Measurements from ENCODE around the gene LYPD6B.

Gene LYPD6B

DNA sequence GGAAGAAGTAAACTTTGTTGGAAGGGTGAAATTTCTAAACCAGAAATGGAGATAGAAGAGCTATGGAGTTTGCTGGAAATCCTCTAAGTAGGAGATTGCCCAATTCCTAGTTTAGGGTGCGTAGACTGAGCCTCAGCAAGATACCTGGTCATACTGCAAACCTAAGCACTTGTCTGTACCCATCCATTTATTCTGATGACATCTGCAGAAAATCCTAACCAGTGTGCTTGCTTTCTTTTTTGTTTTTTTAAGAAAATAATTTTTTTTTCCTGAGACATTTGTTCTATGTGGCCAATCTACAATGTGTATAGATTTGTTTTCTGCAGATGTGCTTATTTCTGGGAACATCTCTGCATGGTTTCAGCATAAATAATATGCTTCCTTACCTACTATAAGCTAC, 144.7 kb downstream of the LYPD6B start:
- no peak for DNase-seq
- Histone ChIP-seq H3K4me1 (no peaks in the 10 kb centered on the region), H3K36me3 (no peaks in the 10 kb centered on the region), H3K4me3 (ENCODE audit: low read depth, low read length) (no peak overlapping the region), H3K9me3 (no peaks in the 10 kb centered on the region), H3K27me3 (no peaks in the 10 kb centered on the region)
- TF ChIP-seq, protein P1, sequence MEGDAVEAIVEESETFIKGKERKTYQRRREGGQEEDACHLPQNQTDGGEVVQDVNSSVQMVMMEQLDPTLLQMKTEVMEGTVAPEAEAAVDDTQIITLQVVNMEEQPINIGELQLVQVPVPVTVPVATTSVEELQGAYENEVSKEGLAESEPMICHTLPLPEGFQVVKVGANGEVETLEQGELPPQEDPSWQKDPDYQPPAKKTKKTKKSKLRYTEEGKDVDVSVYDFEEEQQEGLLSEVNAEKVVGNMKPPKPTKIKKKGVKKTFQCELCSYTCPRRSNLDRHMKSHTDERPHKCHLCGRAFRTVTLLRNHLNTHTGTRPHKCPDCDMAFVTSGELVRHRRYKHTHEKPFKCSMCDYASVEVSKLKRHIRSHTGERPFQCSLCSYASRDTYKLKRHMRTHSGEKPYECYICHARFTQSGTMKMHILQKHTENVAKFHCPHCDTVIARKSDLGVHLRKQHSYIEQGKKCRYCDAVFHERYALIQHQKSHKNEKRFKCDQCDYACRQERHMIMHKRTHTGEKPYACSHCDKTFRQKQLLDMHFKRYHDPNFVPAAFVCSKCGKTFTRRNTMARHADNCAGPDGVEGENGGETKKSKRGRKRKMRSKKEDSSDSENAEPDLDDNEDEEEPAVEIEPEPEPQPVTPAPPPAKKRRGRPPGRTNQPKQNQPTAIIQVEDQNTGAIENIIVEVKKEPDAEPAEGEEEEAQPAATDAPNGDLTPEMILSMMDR (IDR thresholded peaks at IDR 0.05; ENCODE audit: low read depth, low read length), result no peak

DNA sequence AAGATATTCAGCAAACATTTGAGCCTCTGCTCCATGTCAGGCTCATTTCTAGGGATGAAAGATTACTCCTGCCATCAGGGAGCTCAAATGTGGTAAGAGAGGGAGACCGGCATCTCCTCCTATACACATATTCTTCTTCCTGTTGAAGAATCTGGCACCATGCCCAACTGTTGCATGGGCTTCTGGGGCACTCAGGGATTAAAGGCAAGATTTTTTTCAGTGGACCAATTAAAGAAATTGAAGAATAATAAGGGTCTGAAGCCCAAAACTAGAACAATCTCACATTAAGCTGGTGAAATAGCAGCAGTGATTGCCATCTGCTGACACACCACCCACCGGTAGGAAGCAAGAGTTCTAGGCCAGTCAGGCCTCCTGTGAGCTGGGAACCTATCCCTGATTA, 146.5 kb downstream of the LYPD6B start:
- Histone ChIP-seq H3K4me3 (ENCODE audit: low read depth, low read length) (no peak overlapping the region), H3K27me3 (no peaks in the 10 kb centered on the region), H3K9me3 (no peaks in the 10 kb centered on the region), H3K4me1 (no peaks in the 10 kb centered on the region), H3K36me3 (no peaks in the 10 kb centered on the region)
- DNase-seq, result no peak
- TF ChIP-seq, protein P1 (IDR thresholded peaks at IDR 0.05; ENCODE audit: low read depth, low read length), result no peak

DNA sequence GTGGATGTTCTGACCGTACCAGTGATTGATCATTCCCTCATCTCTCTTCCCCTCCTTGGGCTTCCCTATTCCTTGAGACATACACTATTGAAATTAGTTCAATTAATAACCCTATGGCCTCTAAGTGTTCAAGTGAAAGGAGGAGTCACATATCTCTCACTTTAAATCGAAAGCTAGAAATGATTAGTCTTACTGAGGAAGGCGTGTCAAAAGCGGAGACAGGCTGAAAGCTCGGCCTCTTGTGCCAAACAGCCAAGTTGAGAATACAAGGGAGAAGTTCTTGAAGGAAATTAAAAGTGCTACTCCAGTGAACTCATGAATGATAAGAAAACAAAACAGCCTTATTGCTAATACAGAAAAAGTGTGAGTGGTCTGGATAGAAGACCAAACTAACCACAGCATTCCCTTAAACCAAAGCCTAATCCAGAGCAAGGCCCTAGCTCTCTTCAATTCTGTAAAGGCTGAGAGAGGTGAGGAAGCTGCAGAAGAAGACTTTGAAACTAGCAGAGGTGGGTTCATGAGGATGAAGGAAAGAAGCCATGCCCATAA, 147.5 kb downstream of the LYPD6B start:
- no peaks in the 10 kb centered on the region for H3K9me3 ChIP-seq
- no peaks in the 10 kb centered on the region for H3K27me3 ChIP-seq
- no peak overlapping the region for H3K4me3 ChIP-seq (ENCODE audit: low read depth, low read length)
- DNase-seq, result no peak
- TF ChIP-seq, protein P1 (IDR thresholded peaks at IDR 0.05; ENCODE audit: low read depth, low read length), result no peak
- no peaks in the 10 kb centered on the region for H3K4me1 ChIP-seq
- no peaks in the 10 kb centered on the region for H3K36me3 ChIP-seq

DNA sequence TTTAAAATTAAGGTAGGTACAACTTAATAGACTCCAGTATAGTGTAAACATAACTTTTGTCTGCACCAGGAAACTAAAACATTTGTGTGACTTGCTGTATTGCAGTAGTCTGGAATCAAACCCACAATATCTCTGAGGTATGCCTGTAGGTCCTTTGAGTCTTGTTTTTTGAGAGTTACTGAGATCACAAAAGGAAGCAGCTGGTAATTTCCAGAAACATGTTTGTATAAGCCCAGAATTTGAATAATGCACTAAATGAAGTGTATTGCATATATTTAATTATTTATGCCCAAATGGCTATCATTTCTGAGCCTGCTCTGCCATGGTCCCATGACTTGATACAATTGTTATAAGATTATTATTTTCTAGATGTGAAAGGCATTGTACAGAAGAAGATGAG, 148.6 kb downstream of the LYPD6B start:
- Histone ChIP-seq H3K27me3 (no peaks in the 10 kb centered on the region), H3K9me3 (no peaks in the 10 kb centered on the region), H3K36me3 (no peaks in the 10 kb centered on the region), H3K4me3 (ENCODE audit: low read depth, low read length) (no peak overlapping the region), H3K4me1 (no peaks in the 10 kb centered on the region)
- no peak for DNase-seq
- TF ChIP-seq, protein P1 (IDR thresholded peaks at IDR 0.05; ENCODE audit: low read depth, low read length), result no peak

GRCh38 chr2:149188291-149188690, 149.8 kb downstream of the LYPD6B start:
- TF ChIP-seq, protein P1 (IDR thresholded peaks at IDR 0.05; ENCODE audit: low read depth, low read length), result no peak
- H3K27me3 ChIP-seq, result no peaks in the 10 kb centered on the region
- DNase-seq, result no peak
- H3K36me3 ChIP-seq, result no peaks in the 10 kb centered on the region
- H3K9me3 ChIP-seq, result no peaks in the 10 kb centered on the region
- no peak overlapping the region for H3K4me3 ChIP-seq (ENCODE audit: low read depth, low read length)
- no peaks in the 10 kb centered on the region for H3K4me1 ChIP-seq

GRCh38 chr2:149189769-149190168, 151.3 kb downstream of the LYPD6B start:
- Histone ChIP-seq H3K4me1 (no peaks in the 10 kb centered on the region), H3K36me3 (no peaks in the 10 kb centered on the region), H3K9me3 (no peaks in the 10 kb centered on the region), H3K27me3 (no peaks in the 10 kb centered on the region), H3K4me3 (ENCODE audit: low read depth, low read length) (no peak overlapping the region)
- DNase-seq, result no peak
- TF ChIP-seq, protein P1 (IDR thresholded peaks at IDR 0.05; ENCODE audit: low read depth, low read length), result no peak

Data from BE2C (cell line).